Measurements from ENCODE around the gene OR51S1. TPM values are rescaled to one million over a fixed set of nuclear protein-coding genes. Genes with fewer than 3 reads are reported as not detected.

Gene OR51S1
- total RNA-seq, 2 experiments from 2014 or later = not detected

DNA sequence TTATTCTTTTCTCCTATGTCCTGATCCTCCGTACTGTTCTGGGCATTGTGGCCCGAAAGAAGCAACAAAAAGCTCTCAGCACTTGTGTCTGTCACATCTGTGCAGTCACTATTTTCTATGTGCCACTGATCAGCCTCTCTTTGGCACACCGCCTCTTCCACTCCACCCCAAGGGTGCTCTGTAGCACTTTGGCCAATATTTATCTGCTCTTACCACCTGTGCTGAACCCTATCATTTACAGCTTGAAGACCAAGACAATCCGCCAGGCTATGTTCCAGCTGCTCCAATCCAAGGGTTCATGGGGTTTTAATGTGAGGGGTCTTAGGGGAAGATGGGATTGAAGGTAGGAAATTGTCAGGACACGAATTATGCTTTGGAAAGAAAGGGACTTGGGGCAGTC lies 33.5 kb upstream of the OR51S1 start:
- H3K36me3 ChIP-seq (ENCODE audit: insufficient read depth, low read length) = no peaks in the 10 kb centered on the region
- no peaks in the 10 kb centered on the region for H4K20me1 ChIP-seq (ENCODE audit: insufficient read depth, low read length)
- no peak overlapping the region for H3K4me3 ChIP-seq (ENCODE audit: low read depth, low read length, poor library complexity, severe bottlenecking)
- POLR2A ChIA-PET = interaction anchor here (1.3 kb wide), 1 partner anchor 50 kb away, joined by 3 read pairs; no protein-coding TSS in a partner anchor
- no peak for DNase-seq (ENCODE audit: low spot score)
- H3K27ac ChIP-seq (ENCODE audit: low read depth, low read length, poor library complexity, severe bottlenecking) = no peak overlapping the region
- TF ChIP-seq, protein P1, sequence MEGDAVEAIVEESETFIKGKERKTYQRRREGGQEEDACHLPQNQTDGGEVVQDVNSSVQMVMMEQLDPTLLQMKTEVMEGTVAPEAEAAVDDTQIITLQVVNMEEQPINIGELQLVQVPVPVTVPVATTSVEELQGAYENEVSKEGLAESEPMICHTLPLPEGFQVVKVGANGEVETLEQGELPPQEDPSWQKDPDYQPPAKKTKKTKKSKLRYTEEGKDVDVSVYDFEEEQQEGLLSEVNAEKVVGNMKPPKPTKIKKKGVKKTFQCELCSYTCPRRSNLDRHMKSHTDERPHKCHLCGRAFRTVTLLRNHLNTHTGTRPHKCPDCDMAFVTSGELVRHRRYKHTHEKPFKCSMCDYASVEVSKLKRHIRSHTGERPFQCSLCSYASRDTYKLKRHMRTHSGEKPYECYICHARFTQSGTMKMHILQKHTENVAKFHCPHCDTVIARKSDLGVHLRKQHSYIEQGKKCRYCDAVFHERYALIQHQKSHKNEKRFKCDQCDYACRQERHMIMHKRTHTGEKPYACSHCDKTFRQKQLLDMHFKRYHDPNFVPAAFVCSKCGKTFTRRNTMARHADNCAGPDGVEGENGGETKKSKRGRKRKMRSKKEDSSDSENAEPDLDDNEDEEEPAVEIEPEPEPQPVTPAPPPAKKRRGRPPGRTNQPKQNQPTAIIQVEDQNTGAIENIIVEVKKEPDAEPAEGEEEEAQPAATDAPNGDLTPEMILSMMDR (conservative IDR thresholded peaks at IDR 0.05; ENCODE audit: low read length) = no peak
- no peak for TF ChIP-seq EZH2phosphoT487 (IDR thresholded peaks at IDR 0.05; ENCODE audit: borderline replicate concordance, low read depth, low read length)
- H3K4me2 ChIP-seq (ENCODE audit: low read length) = no peak overlapping the region
- no peaks in the 10 kb centered on the region for H3K9me2 ChIP-seq (ENCODE audit: insufficient read depth, low read length)
- no peak overlapping the region for H2AFZ ChIP-seq (ENCODE audit: low read length)
- H3K4me1 ChIP-seq (ENCODE audit: insufficient read depth, low read length, poor library complexity, severe bottlenecking) = no peaks in the 10 kb centered on the region
- BruUV-seq (replicated peaks) = no TSS peak
- intact Hi-C loops (cut with micrococcal nuclease; ENCODE audit: unreplicated experiment) = no loop called here
- CTCF ChIA-PET (ENCODE audit: unreplicated experiment) = no interaction called here
- no peaks in the 10 kb centered on the region for H3K9me3 ChIP-seq (ENCODE audit: low read length)
- no peaks in the 10 kb centered on the region for H3K79me2 ChIP-seq (ENCODE audit: insufficient read depth, low read depth, low read length)

DNA sequence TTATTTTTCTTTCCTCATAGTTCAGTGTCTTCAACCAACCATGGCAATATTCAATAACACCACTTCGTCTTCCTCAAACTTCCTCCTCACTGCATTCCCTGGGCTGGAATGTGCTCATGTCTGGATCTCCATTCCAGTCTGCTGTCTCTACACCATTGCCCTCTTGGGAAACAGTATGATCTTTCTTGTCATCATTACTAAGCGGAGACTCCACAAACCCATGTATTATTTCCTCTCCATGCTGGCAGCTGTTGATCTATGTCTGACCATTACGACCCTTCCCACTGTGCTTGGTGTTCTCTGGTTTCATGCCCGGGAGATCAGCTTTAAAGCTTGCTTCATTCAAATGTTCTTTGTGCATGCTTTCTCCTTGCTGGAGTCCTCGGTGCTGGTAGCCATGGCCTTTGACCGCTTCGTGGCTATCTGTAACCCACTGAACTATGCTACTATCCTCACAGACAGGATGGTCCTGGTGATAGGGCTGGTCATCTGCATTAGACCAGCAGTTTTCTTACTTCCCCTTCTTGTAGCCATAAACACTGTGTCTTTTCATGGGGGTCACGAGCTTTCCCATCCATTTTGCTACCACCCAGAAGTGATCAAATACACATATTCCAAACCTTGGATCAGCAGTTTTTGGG lies 33.0 kb upstream of the OR51S1 start, which contains the start of gene OR51T1:
Gene OR51T1, plus strand, starts transcription at position 41 of the 641 bp plus-strand sequence. Its CDS starts 0 bp downstream, at position 41.
- TF ChIP-seq EZH2phosphoT487 (IDR thresholded peaks at IDR 0.05; ENCODE audit: borderline replicate concordance, low read depth, low read length) = no peak
- TF ChIP-seq, protein P1 (conservative IDR thresholded peaks at IDR 0.05; ENCODE audit: low read length) = no peak
- Histone ChIP-seq H3K79me2 (ENCODE audit: insufficient read depth, low read depth, low read length) (no peaks in the 10 kb centered on the region), H4K20me1 (ENCODE audit: insufficient read depth, low read length) (no peaks in the 10 kb centered on the region), H3K4me1 (ENCODE audit: insufficient read depth, low read length, poor library complexity, severe bottlenecking) (no peaks in the 10 kb centered on the region), H3K4me3 (ENCODE audit: low read depth, low read length, poor library complexity, severe bottlenecking) (no peak within 1 kb of the TSS), H3K9me2 (ENCODE audit: insufficient read depth, low read length) (no peaks in the 10 kb centered on the region), H3K4me2 (ENCODE audit: low read length) (no peak within 1 kb of the TSS), H3K27ac (ENCODE audit: low read depth, low read length, poor library complexity, severe bottlenecking) (no peak within 1 kb of the TSS), H3K9me3 (ENCODE audit: low read length) (no peaks in the 10 kb centered on the region), H3K36me3 (ENCODE audit: insufficient read depth, low read length) (no peaks in the 10 kb centered on the region), H2AFZ (ENCODE audit: low read length) (no peak within 1 kb of the TSS)
- intact Hi-C loops (cut with micrococcal nuclease; ENCODE audit: unreplicated experiment) = no loop called here
- ChIA-PET POLR2A (interaction anchor here (1.3 kb wide), 1 partner anchor 50 kb away, joined by 3 read pairs; no protein-coding TSS in a partner anchor), CTCF (ENCODE audit: unreplicated experiment) (no interaction called here)
- no peak for DNase-seq (ENCODE audit: low spot score)
- BruUV-seq (replicated peaks) = no TSS peak

DNA sequence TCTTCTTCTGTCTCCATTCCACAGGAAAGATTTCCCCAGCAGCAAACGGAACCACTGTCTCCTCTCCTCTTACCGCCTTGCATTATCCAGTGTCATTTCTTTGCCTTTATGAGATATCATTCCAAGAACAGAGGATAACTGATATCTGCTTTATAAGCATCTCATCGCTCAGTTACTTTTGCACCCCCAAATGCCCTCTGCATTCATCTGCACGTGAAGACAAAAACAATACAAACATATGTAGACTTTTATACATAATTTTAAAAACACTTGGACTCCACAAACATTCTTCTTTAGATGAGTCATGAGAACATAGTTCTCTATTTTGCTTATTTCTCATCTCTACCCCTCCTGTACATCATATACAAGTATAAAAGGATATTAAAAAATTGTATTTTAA lies 32.2 kb upstream of the OR51S1 start:
- Histone ChIP-seq H3K4me2 (ENCODE audit: low read length) (no peak overlapping the region), H2AFZ (ENCODE audit: low read length) (no peak overlapping the region), H3K79me2 (ENCODE audit: insufficient read depth, low read depth, low read length) (no peaks in the 10 kb centered on the region), H3K4me1 (ENCODE audit: insufficient read depth, low read length, poor library complexity, severe bottlenecking) (no peaks in the 10 kb centered on the region), H3K27ac (ENCODE audit: low read depth, low read length, poor library complexity, severe bottlenecking) (no peak overlapping the region), H4K20me1 (ENCODE audit: insufficient read depth, low read length) (no peaks in the 10 kb centered on the region), H3K36me3 (ENCODE audit: insufficient read depth, low read length) (no peaks in the 10 kb centered on the region), H3K9me3 (ENCODE audit: low read length) (no peaks in the 10 kb centered on the region), H3K9me2 (ENCODE audit: insufficient read depth, low read length) (no peaks in the 10 kb centered on the region), H3K4me3 (ENCODE audit: low read depth, low read length, poor library complexity, severe bottlenecking) (no peak overlapping the region)
- intact Hi-C loops (cut with micrococcal nuclease; ENCODE audit: unreplicated experiment) = no loop called here
- POLR2A ChIA-PET = no interaction called here
- TF ChIP-seq EZH2phosphoT487 (IDR thresholded peaks at IDR 0.05; ENCODE audit: borderline replicate concordance, low read depth, low read length) = no peak
- TF ChIP-seq, protein P1 (conservative IDR thresholded peaks at IDR 0.05; ENCODE audit: low read length) = no peak
- CTCF ChIA-PET (ENCODE audit: unreplicated experiment) = no interaction called here
- DNase-seq (ENCODE audit: low spot score) = no peak
- BruUV-seq (replicated peaks) = no TSS peak
